Smooth muscle cell (in vitro differentiated cells): ENCODE results near the gene SORCS3. TPM values are rescaled to one million over a fixed set of nuclear protein-coding genes. Genes with fewer than 3 reads are reported as not detected.

Experiments
- DNase-seq: peaks from one replicate; lab custom pipeline; 2025; ENCODE audit not compliant: unreplicated experiment; lab: John Stamatoyannopoulos, UW
- H2AFZ ChIP-seq: fragments of 200-600 bp; sonication (generic); 2 replicates; pipeline ENCODE4 v1.6.0; 2016; ENCODE audit warnings: antibody characterized with exemption, low read depth, mild to moderate bottlenecking
- H3F3A ChIP-seq: fragments of 200-600 bp; sonication (generic); 2 replicates; pipeline ENCODE4 v1.6.0; 2017; ENCODE audit warnings: antibody characterized with exemption, low read depth
- H3K27ac ChIP-seq: fragments of 200-600 bp; sonication (generic); 2 replicates; pipeline ENCODE4 v1.5.1; 2016; ENCODE audit warnings: low read depth, mild to moderate bottlenecking
- H3K27me3 ChIP-seq: fragments of 200-600 bp; sonication (generic); 2 replicates; pipeline ENCODE4 v1.6.1; 2016; ENCODE audit warnings: low read depth, mild to moderate bottlenecking
- H3K36me3 ChIP-seq: fragments of 200-600 bp; sonication (generic); 2 replicates; pipeline ENCODE4 v1.5.1; 2016; ENCODE audit warnings: low read depth
- H3K4me1 ChIP-seq: fragments of 200-600 bp; sonication (generic); 2 replicates; pipeline ENCODE4 v1.5.1; 2016; ENCODE audit warnings: low read depth
- H3K4me2 ChIP-seq: fragments of 200-600 bp; sonication (generic); 2 replicates; pipeline ENCODE4 v1.6.0; 2016; ENCODE audit warnings: mild to moderate bottlenecking
- H3K4me3 ChIP-seq: fragments of 200-600 bp; sonication (generic); 2 replicates; pipeline ENCODE4 v1.5.1; 2016; ENCODE audit warnings: mild to moderate bottlenecking
- H3K79me2 ChIP-seq: fragments of 200-600 bp; sonication (generic); 2 replicates; pipeline ENCODE4 v1.6.0; 2016; ENCODE audit warnings: low read depth, mild to moderate bottlenecking
- H3K9ac ChIP-seq: fragments of 200-600 bp; sonication (generic); 2 replicates; pipeline ENCODE4 v1.6.0; 2016; ENCODE audit warnings: low read depth
- H3K9me3 ChIP-seq: fragments of 200-600 bp; sonication (generic); replicated peaks from 2 replicates; pipeline ENCODE4 v1.5.1; 2016; ENCODE audit warnings: low read depth
- H4K20me1 ChIP-seq: fragments of 200-600 bp; sonication (generic); 2 replicates; pipeline ENCODE4 v1.6.0; 2016; ENCODE audit warnings: low read depth
- CTCF ChIP-seq: fragments of 200-600 bp; sonication (generic); IDR thresholded peaks from 2 replicates; pipeline ENCODE4 v1.5.1; 2017; ENCODE audit warnings: borderline replicate concordance, mild to moderate bottlenecking, antibody characterized with exemption; ENCODE audit not compliant: insufficient read depth, poor library complexity, severe bottlenecking
- WGBS: methylation state at CpG from one replicate; pipeline ENCODE4 v1.1.7; 2016; ENCODE audit warnings: low lambda C conversion rate; 5-methylcytosine and 5-hydroxymethylcytosine counted together
- polyA plus RNA-seq: library from polyadenylated mRNA; unstranded; fragments of >200 nt; fragmentation: Nextera tagmentation; extraction: Ambion mirVana; gene quantifications from 2 replicates; pipeline ENCODE4 v1.2.1, GENCODE V29; 2016
- total RNA-seq: library from RNA; depleted of rRNA; stranded (reverse); fragments of >200 nt; gene quantifications from 2 replicates; pipeline ENCODE4 v1.2.3, GENCODE V29; 2014

Gene SORCS3
- total and polyA plus RNA-seq, 2 experiments from 2014 or later: not detected

- DNase-seq: no peak
- 63% methylated on average over 2 of the region's 2 CpGs for WGBS
- H3K4me1 ChIP-seq: no peaks in the 10 kb centered on the region
- no peak overlapping the region for H3K9ac ChIP-seq
- H2AFZ ChIP-seq: no peak overlapping the region
- H3K27ac ChIP-seq: no peak overlapping the region
- H3F3A ChIP-seq: no peaks in the 10 kb centered on the region
- H3K4me3 ChIP-seq: no peak overlapping the region
- no peak overlapping the region for H3K4me2 ChIP-seq
- no peaks in the 10 kb centered on the region for H4K20me1 ChIP-seq
- TF ChIP-seq CTCF: no peak
- H3K79me2 ChIP-seq: no peaks in the 10 kb centered on the region
- peaks cover 23% of the 10 kb centered on the region for H3K27me3 ChIP-seq
- no peaks in the 10 kb centered on the region for H3K36me3 ChIP-seq
- H3K9me3 ChIP-seq: no peaks in the 10 kb centered on the region
These were observed 194.3 kb downstream of the SORCS3 start for GRCh38 chr10:104835422-104835821.

GRCh38 chr10:104842704-104843103, 201.6 kb downstream of the SORCS3 start:
- no peak for DNase-seq
- Histone ChIP-seq H3K27ac (no peak overlapping the region), H3K9me3 (no peaks in the 10 kb centered on the region), H2AFZ (no peak overlapping the region), H3K79me2 (no peaks in the 10 kb centered on the region), H3K36me3 (no peaks in the 10 kb centered on the region), H3F3A (no peaks in the 10 kb centered on the region), H3K4me1 (no peaks in the 10 kb centered on the region), H3K9ac (no peak overlapping the region), H4K20me1 (no peaks in the 10 kb centered on the region), H3K27me3 (peaks cover 12% of the 10 kb centered on the region), H3K4me3 (no peak overlapping the region), H3K4me2 (no peak overlapping the region)
- 78% methylated on average over 3 of the region's 3 CpGs for WGBS
- TF ChIP-seq CTCF: no peak

GRCh38 chr10:104844073-104844472, 203.0 kb downstream of the SORCS3 start:
- DNase-seq: no peak
- Histone ChIP-seq H3K4me2 (no peak overlapping the region), H2AFZ (no peak overlapping the region), H3K27me3 (peaks cover 8% of the 10 kb centered on the region), H3K4me3 (no peak overlapping the region), H4K20me1 (no peaks in the 10 kb centered on the region), H3K36me3 (no peaks in the 10 kb centered on the region), H3K4me1 (no peaks in the 10 kb centered on the region), H3K9ac (no peak overlapping the region), H3K9me3 (no peaks in the 10 kb centered on the region), H3K79me2 (no peaks in the 10 kb centered on the region), H3F3A (no peaks in the 10 kb centered on the region), H3K27ac (no peak overlapping the region)
- no peak for TF ChIP-seq CTCF
- WGBS: 90% methylated on average over 3 of the region's 3 CpGs

GRCh38 chr10:104850023-104850422, 208.9 kb downstream of the SORCS3 start:
- Histone ChIP-seq H4K20me1 (no peaks in the 10 kb centered on the region), H3K36me3 (no peaks in the 10 kb centered on the region), H2AFZ (no peak overlapping the region), H3K27me3 (no peaks in the 10 kb centered on the region), H3K4me1 (no peaks in the 10 kb centered on the region), H3K4me3 (no peak overlapping the region), H3K27ac (no peak overlapping the region), H3K4me2 (no peak overlapping the region), H3K79me2 (no peaks in the 10 kb centered on the region), H3F3A (no peaks in the 10 kb centered on the region), H3K9ac (no peak overlapping the region), H3K9me3 (no peaks in the 10 kb centered on the region)
- no peak for TF ChIP-seq CTCF
- DNase-seq: no peak
- WGBS: 88% methylated on average over 5 of the region's 5 CpGs
